Spinal cord (tissue), 10 donors: Measurements from ENCODE around the gene CCDC3. TPM values are rescaled to one million over a fixed set of nuclear protein-coding genes. Genes with fewer than 3 reads are reported as not detected.
A peak's percentile ranks its signal among the peaks of the same experiment; 100 is the strongest.
"Not testable (repeated sequence)": the region's sequence is repeated elsewhere in the genome, so short reads cannot be mapped to it uniquely, and the experiment has no call there.

Experiments
- DNase-seq, 6 donors: peaks; one replicate each; pipeline versions ENCODE4 v3.0.0 to v3.0.0-alpha.2; 2013 to 2015; ENCODE audit warnings: low spot score in 6 of 6, low read depth in 4 of 6
- H3K27ac ChIP-seq: one replicate; pipeline ENCODE4 v1.5.1; 2013; ENCODE audit warnings: low read depth, low read length, control low read depth
- H3K27me3 ChIP-seq: one replicate; pipeline ENCODE4 v1.6.1; 2013; ENCODE audit warnings: low read length; ENCODE audit not compliant: control insufficient read depth, insufficient read depth
- H3K36me3 ChIP-seq: one replicate; pipeline ENCODE4 v1.6.1; 2013; ENCODE audit warnings: low read length; ENCODE audit not compliant: control insufficient read depth, insufficient read depth
- H3K4me1 ChIP-seq: one replicate; pipeline ENCODE4 v1.6.1; 2013; ENCODE audit warnings: low read length; ENCODE audit not compliant: control insufficient read depth, insufficient read depth
- H3K4me3 ChIP-seq: one replicate; pipeline ENCODE4 v1.5.1; 2013; ENCODE audit warnings: low read depth, low read length, control low read depth
- H3K9me3 ChIP-seq: one replicate; pipeline ENCODE4 v1.6.1; 2013; ENCODE audit warnings: low read length; ENCODE audit not compliant: control insufficient read depth, insufficient read depth
- WGBS: methylation state at CpG from one replicate; pipeline ENCODE4 v1.1.5; 2013; ENCODE audit warnings: missing lambda C conversion rate; ENCODE audit not compliant: insufficient coverage; 5-methylcytosine and 5-hydroxymethylcytosine counted together
- polyA plus RNA-seq, 2 donors: library from polyadenylated mRNA; unstranded; fragments of 120-200 nt; gene quantifications; one replicate each; pipeline ENCODE4 v1.2.1, GENCODE V29; 2013; ENCODE audit not compliant: insufficient read length in 2 of 2
- total RNA-seq, 2 donors: library from RNA; depleted of rRNA in 1 of 2; stranded (reverse); fragments of 120-200 nt in 1 of 2; fragments of >200 nt in 1 of 2; gene quantifications; one replicate each; pipeline versions ENCODE4 v1.2.3 to v1.2.4, GENCODE V29; 2013 to 2014
- donor health status: healthy.

CCDC3 gene
- total and polyA plus RNA-seq, 4 donors: 21.2 to 65.1 (median 48.7) TPM

DNA sequence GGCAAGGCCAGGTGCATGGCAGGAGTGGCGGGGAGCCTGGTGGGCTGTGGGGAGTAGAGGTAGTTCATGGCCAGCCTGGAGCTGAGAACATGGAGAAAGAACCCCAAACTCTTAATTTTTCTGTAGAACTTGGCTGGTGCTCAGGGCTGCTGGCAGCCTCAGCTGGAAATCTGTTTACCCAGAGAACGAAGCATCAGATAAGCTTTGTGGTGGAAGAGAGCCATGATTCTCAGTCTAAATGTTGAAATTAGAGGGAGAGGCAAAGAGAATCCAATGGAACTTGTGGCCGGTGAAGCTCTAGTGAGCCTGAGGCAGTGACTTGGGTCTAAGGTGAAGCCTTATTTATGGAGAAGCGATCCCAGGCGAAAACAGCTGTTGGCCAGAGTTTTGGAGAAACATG, 126.4 kb downstream of the CCDC3 start:
- 66% methylated on average over 5 of the region's 5 CpGs for WGBS
- DNase-seq: peak in 2 of 6 donors; percentile 19 to 81
- H3K9me3 ChIP-seq: no peaks in the 10 kb centered on the region
- H3K4me1 ChIP-seq: peaks cover 3% of the 10 kb centered on the region
- H3K27ac ChIP-seq: no peak overlapping the region
- no peaks in the 10 kb centered on the region for H3K27me3 ChIP-seq
- no peak overlapping the region for H3K4me3 ChIP-seq
- H3K36me3 ChIP-seq: no peaks in the 10 kb centered on the region

DNA sequence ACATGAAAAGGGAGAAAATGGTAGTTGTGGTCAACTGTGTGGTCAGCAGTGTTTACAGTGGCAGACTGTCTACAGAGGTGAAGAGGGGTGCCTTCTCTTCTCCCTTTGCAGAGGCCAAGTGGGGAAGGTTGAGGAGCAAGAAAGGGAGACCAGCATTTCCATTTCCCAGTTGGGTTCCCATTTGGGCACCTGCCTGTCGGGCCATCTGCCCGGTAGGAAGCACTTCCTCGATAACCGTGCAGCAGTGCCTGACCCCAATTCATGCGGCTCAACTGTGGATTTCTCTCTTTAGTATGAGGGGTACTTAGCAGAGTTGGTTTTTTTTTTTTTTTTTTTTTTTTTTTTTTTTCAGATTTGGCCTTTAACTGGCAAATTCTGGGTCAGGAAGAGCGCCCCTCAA, 127.0 kb downstream of the CCDC3 start:
- Histone ChIP-seq H3K4me3 (no peak overlapping the region), H3K27me3 (no peaks in the 10 kb centered on the region), H3K9me3 (no peaks in the 10 kb centered on the region), H3K36me3 (no peaks in the 10 kb centered on the region), H3K27ac (no peak overlapping the region), H3K4me1 (peaks cover 3% of the 10 kb centered on the region)
- WGBS: 95% methylated on average over 3 of the region's 6 CpGs
- no peak for DNase-seq

- no peak overlapping the region for H3K4me3 ChIP-seq
- no peaks in the 10 kb centered on the region for H3K36me3 ChIP-seq
- peaks cover 3% of the 10 kb centered on the region for H3K4me1 ChIP-seq
- peak in 1 of 6 donors; percentile 8 for DNase-seq
- 90% methylated on average over 7 of the region's 8 CpGs for WGBS
- H3K27ac ChIP-seq: no peak overlapping the region
- H3K9me3 ChIP-seq: no peaks in the 10 kb centered on the region
- H3K27me3 ChIP-seq: no peaks in the 10 kb centered on the region
Measured at GRCh38 chr10:12873172-12873571, 128.3 kb downstream of the CCDC3 start.

- 83% methylated on average over 7 of the region's 9 CpGs for WGBS
- no peaks in the 10 kb centered on the region for H3K36me3 ChIP-seq
- H3K9me3 ChIP-seq: no peaks in the 10 kb centered on the region
- no peaks in the 10 kb centered on the region for H3K27me3 ChIP-seq
- DNase-seq: no peak
- H3K4me3 ChIP-seq: no peak overlapping the region
- H3K4me1 ChIP-seq: peaks cover 3% of the 10 kb centered on the region
- H3K27ac ChIP-seq: no peak overlapping the region
Measured at GRCh38 chr10:12872577-12872976, 128.9 kb downstream of the CCDC3 start.

DNA sequence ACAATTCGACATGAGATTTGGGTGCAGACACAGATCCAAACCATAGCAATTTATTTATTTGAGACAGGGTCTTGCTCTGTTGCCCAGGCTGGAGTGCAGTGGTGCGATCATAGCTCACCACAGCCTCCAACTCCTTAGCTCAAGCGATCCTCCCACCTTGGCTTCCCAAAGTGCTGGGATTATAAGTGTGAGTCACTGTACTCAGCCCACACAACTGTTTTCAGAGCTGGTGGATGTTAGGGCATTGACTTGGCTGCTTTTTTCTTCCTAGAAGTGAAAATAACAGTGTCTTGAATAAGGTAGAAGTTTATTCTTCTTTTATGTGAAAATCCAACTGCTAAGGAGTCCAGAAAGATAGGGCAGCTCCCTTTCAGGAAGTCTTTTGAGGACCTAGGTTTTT, 132.1 kb downstream of the CCDC3 start:
- H3K9me3 ChIP-seq: no peaks in the 10 kb centered on the region
- WGBS: 86% methylated on average over 1 of the region's 3 CpGs
- H3K27ac ChIP-seq: no peak overlapping the region
- H3K27me3 ChIP-seq: no peaks in the 10 kb centered on the region
- H3K4me3 ChIP-seq: no peak overlapping the region
- no peaks in the 10 kb centered on the region for H3K36me3 ChIP-seq
- no peak for DNase-seq
- no peaks in the 10 kb centered on the region for H3K4me1 ChIP-seq

DNA sequence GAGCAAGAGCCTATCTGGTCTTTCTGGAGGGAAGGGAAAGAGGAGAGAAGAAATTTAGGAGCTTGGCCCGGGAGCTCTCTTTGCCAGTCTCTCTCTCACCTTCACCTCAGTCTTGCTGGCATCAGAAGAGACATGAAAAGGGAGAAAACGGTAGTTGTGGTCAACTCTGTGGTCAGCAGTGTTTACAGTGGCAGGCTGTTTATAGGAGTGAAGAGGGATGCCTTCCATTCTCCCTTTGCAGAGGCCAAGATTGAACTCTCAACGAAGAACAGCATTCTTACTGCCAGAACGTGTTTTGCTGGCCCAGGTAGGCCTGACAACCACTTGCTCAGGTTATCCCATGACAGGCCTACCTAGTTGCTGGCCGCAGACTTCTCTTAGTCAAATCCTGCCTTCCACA, 133.3 kb downstream of the CCDC3 start:
- no peaks in the 10 kb centered on the region for H3K36me3 ChIP-seq
- no peaks in the 10 kb centered on the region for H3K4me1 ChIP-seq
- no peak overlapping the region for H3K4me3 ChIP-seq
- no peaks in the 10 kb centered on the region for H3K9me3 ChIP-seq
- H3K27me3 ChIP-seq: no peaks in the 10 kb centered on the region
- no peak for DNase-seq
- H3K27ac ChIP-seq: no peak overlapping the region
- 91% methylated on average over 3 of the region's 5 CpGs for WGBS

GRCh38 chr10:12865515-12865914, 136.0 kb downstream of the CCDC3 start:
- WGBS: 95% methylated on average over 6 of the region's 6 CpGs
- H3K36me3 ChIP-seq, DNase-seq, H3K27me3 ChIP-seq, H3K9me3 ChIP-seq, H3K27ac ChIP-seq, H3K4me3 ChIP-seq, H3K4me1 ChIP-seq: not testable (repeated sequence)

- DNase-seq: no peak
- 80% methylated on average over 2 of the region's 3 CpGs for WGBS
Measured at GRCh38 chr10:12862459-12862858, 139.1 kb downstream of the CCDC3 start.

DNA sequence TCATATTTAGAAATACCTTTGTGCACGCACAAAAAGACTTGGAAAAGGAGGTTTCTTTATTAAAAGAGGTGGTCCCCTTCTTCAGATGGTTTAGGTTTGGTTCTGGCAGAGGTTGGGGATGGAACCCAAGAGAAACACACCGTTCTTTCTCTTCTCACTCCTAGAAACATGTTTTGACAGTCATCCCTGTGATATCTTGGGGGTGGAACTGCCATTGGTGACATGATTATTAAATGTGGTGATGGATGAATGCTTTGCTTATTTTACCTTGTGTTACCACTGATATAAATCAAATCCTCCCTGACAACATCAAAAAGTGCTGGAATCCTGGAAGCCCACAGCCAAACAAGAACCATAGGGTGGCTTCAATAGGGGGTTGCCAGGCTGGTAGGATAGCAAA, 146.5 kb downstream of the CCDC3 start:
- WGBS: no CpG with 5 or more reads among the region's 2 CpGs
- no peaks in the 10 kb centered on the region for H3K36me3 ChIP-seq
- H3K4me1 ChIP-seq: no peaks in the 10 kb centered on the region
- DNase-seq: no peak
- H3K27ac ChIP-seq: no peak overlapping the region
- H3K9me3 ChIP-seq: no peaks in the 10 kb centered on the region
- no peak overlapping the region for H3K4me3 ChIP-seq
- H3K27me3 ChIP-seq: no peaks in the 10 kb centered on the region

More at GRCh38 chr10:12862459-12862858, 139.1 kb downstream of the CCDC3 start:
- Histone ChIP-seq H3K36me3 (no peaks in the 10 kb centered on the region), H3K27ac (no peak overlapping the region), H3K4me3 (no peak overlapping the region), H3K4me1 (no peaks in the 10 kb centered on the region), H3K27me3 (no peaks in the 10 kb centered on the region), H3K9me3 (no peaks in the 10 kb centered on the region)

DNA sequence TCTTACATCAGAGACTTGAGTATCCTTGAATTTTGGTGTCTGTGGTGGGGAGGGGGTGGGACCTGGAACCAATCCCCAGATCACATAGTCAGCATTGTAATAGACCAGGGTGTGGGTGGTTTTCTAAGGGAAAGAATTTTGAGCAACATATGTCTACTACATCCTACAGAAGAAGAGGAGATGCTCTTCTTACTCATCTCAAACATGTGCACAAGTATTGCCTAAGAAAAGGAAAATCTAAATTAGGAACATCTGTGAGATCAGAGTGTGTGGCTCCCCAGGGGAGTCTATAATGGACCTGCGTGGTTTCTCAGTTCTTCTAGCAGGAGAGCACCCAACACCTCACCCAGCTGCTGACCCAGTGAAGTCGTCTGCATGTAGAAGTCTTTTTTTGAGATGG, 148.8 kb downstream of the CCDC3 start:
- Histone ChIP-seq H3K27me3 (no peaks in the 10 kb centered on the region), H3K4me1 (peaks cover 5% of the 10 kb centered on the region), H3K9me3 (no peaks in the 10 kb centered on the region), H3K27ac (no peak overlapping the region), H3K4me3 (no peak overlapping the region), H3K36me3 (no peaks in the 10 kb centered on the region)
- DNase-seq: no peak
- no CpG with 5 or more reads among the region's 2 CpGs for WGBS
